Measurements from ENCODE around the gene GSK3B.

The GSK3B gene

GRCh38 chr3:119809249-119810017 is 284.8 kb downstream of the GSK3B start:
- DNase-seq, result no peak

- DNase-seq, result no peak
These were observed 285.4 kb downstream of the GSK3B start for GRCh38 chr3:119808843-119809242.

- DNase-seq, result no peak
These were observed 286.0 kb downstream of the GSK3B start for GRCh38 chr3:119808244-119808643.

- no peak for DNase-seq
These were observed 293.4 kb downstream of the GSK3B start for GRCh38 chr3:119800844-119801243.

- no peak for DNase-seq
These were observed 297.5 kb downstream of the GSK3B start for GRCh38 chr3:119796785-119797184.

- DNase-seq, result no peak
These were observed 297.9 kb downstream of the GSK3B start for GRCh38 chr3:119796368-119796767.

GRCh38 chr3:119795849-119796248 is 298.4 kb downstream of the GSK3B start:
- no peak for DNase-seq

- no peak for DNase-seq
These were observed 299.2 kb downstream of the GSK3B start for GRCh38 chr3:119794971-119795612.

GRCh38 chr3:119794401-119794800 is 299.8 kb downstream of the GSK3B start:
- no peak for DNase-seq

GRCh38 chr3:119792270-119792669 is 302.0 kb downstream of the GSK3B start:
- DNase-seq, result no peak

GRCh38 chr3:119790369-119790768 is 303.9 kb downstream of the GSK3B start:
- no peak for DNase-seq

- DNase-seq, result no peak
These were observed 307.8 kb downstream of the GSK3B start for GRCh38 chr3:119786409-119786808.

- DNase-seq, result no peak
These were observed 310.4 kb downstream of the GSK3B start for GRCh38 chr3:119783883-119784282.

- no peak for DNase-seq
These were observed 311.0 kb downstream of the GSK3B start for GRCh38 chr3:119783255-119783654.

GRCh38 chr3:119782460-119782859 is 311.8 kb downstream of the GSK3B start:
- DNase-seq, result no peak

GRCh38 chr3:119781330-119782198 is 312.7 kb downstream of the GSK3B start, which contains the start of gene NR1I2:
Gene NR1I2 (plus strand): TSS chr3:119782101.
- DNase-seq, result no peak

GRCh38 chr3:119779731-119780383 is 314.4 kb downstream of the GSK3B start:
- DNase-seq, result no peak

- DNase-seq, result no peak
These were observed 315.4 kb downstream of the GSK3B start for GRCh38 chr3:119778811-119779210.

GRCh38 chr3:119778176-119778575 is 316.1 kb downstream of the GSK3B start:
- no peak for DNase-seq

GRCh38 chr3:119776304-119776703 is 317.9 kb downstream of the GSK3B start:
- DNase-seq, result no peak

- DNase-seq, result no peak
These were observed 319.8 kb downstream of the GSK3B start for GRCh38 chr3:119774444-119774843.
